Subcutaneous adipose tissue (tissue), 4 donors: ENCODE measurements around the gene MBNL2. TPM values are rescaled to one million over a fixed set of nuclear protein-coding genes. Genes with fewer than 3 reads are reported as not detected.

Experiments used
- CTCF ChIP-seq: fragments of 450-650 bp; IDR thresholded peaks from one replicate; pipeline ENCODE4 v1.5.1; 2016; ENCODE audit warnings: low read depth, mild to moderate bottlenecking, control low read depth, antibody characterized with exemption, moderate library complexity
- total RNA-seq, 4 donors: library from RNA; depleted of rRNA; stranded (reverse); fragments of >200 nt; gene quantifications; one replicate each; pipeline ENCODE4 v1.1.0, GENCODE V29; 2016

Gene MBNL2
- total RNA-seq, 4 donors from 2014 or later: 83.9 to 141 (median 91.2) TPM

- no peak for TF ChIP-seq CTCF
Measured at GRCh38 chr13:97339019-97339987, 117.2 kb downstream of the MBNL2 start.

GRCh38 chr13:97339988-97340749 lies 118.0 kb downstream of the MBNL2 start:
- no peak for TF ChIP-seq CTCF

- no peak for TF ChIP-seq CTCF
Measured at GRCh38 chr13:97341135-97341534, 119.0 kb downstream of the MBNL2 start.

- no peak for TF ChIP-seq CTCF
Measured at GRCh38 chr13:97342136-97342535, 120.0 kb downstream of the MBNL2 start.

GRCh38 chr13:97342936-97343335 lies 120.8 kb downstream of the MBNL2 start:
- no peak for TF ChIP-seq CTCF

GRCh38 chr13:97344265-97345175 lies 122.4 kb downstream of the MBNL2 start:
- TF ChIP-seq CTCF: no peak
